DND-41 (cell line): Measurements from ENCODE around the gene SPAG5.
A peak's percentile ranks its signal among the peaks of the same experiment; 100 is the strongest.

Experiments
- ATAC-seq: fragments of 200-7000 bp; cut with Tn5 transposase; 3 replicates; pipeline ENCODE4 v1.9.1; 2021; ENCODE audit warnings: low read depth; ENCODE audit not compliant: insufficient read depth
- DNase-seq: peaks from one replicate; pipeline ENCODE4 v3.0.0-alpha.2; 2020
- H2AFZ ChIP-seq: 2 replicates; pipeline ENCODE4 v1.6.0; 2012; ENCODE audit warnings: low read depth, low read length
- H3K27ac ChIP-seq: 2 replicates; pipeline ENCODE4 v1.5.1; 2012; ENCODE audit warnings: low read length, inconsistent platforms
- H3K27me3 ChIP-seq: fragments of 200-600 bp; sonication (generic); 2 replicates; pipeline ENCODE4 v1.6.0; 2012; ENCODE audit warnings: low read length, mild to moderate bottlenecking, inconsistent platforms; ENCODE audit not compliant: insufficient read depth, poor library complexity
- H3K36me3 ChIP-seq: 2 replicates; pipeline ENCODE4 v1.5.1; 2012; ENCODE audit warnings: low read length, inconsistent platforms; ENCODE audit not compliant: insufficient read depth
- H3K4me1 ChIP-seq: 2 replicates; pipeline ENCODE4 v1.5.1; 2012; ENCODE audit warnings: mild to moderate bottlenecking, low read length; ENCODE audit not compliant: insufficient read depth
- H3K4me2 ChIP-seq: 2 replicates; pipeline ENCODE4 v1.6.0; 2012; ENCODE audit warnings: mild to moderate bottlenecking, moderate library complexity, low read length, inconsistent platforms; ENCODE audit not compliant: insufficient read depth
- H3K4me3 ChIP-seq, 2 experiments: fragments of 200-600 bp in 1 of 2; shearing (Covaris generic) in 1 of 2; 2 replicates each; pipeline ENCODE4 v1.5.1; 2012 to 2016; ENCODE audit warnings: inconsistent platforms in 2 of 2, low read length in 2 of 2, mild to moderate bottlenecking in 2 of 2, low read depth in 1 of 2, moderate library complexity in 1 of 2
- H3K79me2 ChIP-seq: 2 replicates; pipeline ENCODE4 v1.6.0; 2012; ENCODE audit warnings: low read length, inconsistent platforms; ENCODE audit not compliant: insufficient read depth
- H3K9ac ChIP-seq: 2 replicates; pipeline ENCODE4 v1.6.0; 2012; ENCODE audit warnings: low read depth, mild to moderate bottlenecking, inconsistent platforms, low read length, moderate library complexity
- H3K9me3 ChIP-seq: 2 replicates; pipeline ENCODE4 v1.5.1; 2012; ENCODE audit warnings: low read length, moderate library complexity, mild to moderate bottlenecking, inconsistent platforms; ENCODE audit not compliant: insufficient read depth, severe bottlenecking
- H4K20me1 ChIP-seq: 2 replicates; pipeline ENCODE4 v1.6.0; 2012; ENCODE audit warnings: low read length; ENCODE audit not compliant: insufficient read depth
- CTCF ChIP-seq: IDR thresholded peaks from 2 replicates; pipeline ENCODE4 v1.5.1; 2012; ENCODE audit warnings: borderline replicate concordance, low read length, moderate library complexity, mild to moderate bottlenecking; ENCODE audit not compliant: poor library complexity, severe bottlenecking; ENCODE audit errors: extremely low read depth
- EZH2 ChIP-seq: IDR thresholded peaks from 3 replicates; pipeline ENCODE4 v1.6.1; 2012; ENCODE audit warnings: borderline replicate concordance, low read depth, mild to moderate bottlenecking, moderate library complexity, low read length, inconsistent platforms; ENCODE audit not compliant: severe bottlenecking

The SPAG5 gene

GRCh38 chr17:28575126-28575795 lies 23.6 kb downstream of the SPAG5 start:
- no peaks in the 10 kb centered on the region for H3K9me3 ChIP-seq
- no peak for DNase-seq
- peaks cover 16% of the 10 kb centered on the region for H3K79me2 ChIP-seq
- H3K9ac ChIP-seq: no peak overlapping the region
- H3K36me3 ChIP-seq: peaks cover 46% of the 10 kb centered on the region
- ATAC-seq: no peak
- H3K27ac ChIP-seq: no peak overlapping the region
- no peak overlapping the region for H3K4me2 ChIP-seq
- TF ChIP-seq CTCF (peak; percentile 10), EZH2 (no peak)
- H4K20me1 ChIP-seq: no peaks in the 10 kb centered on the region; the same call in 1 of the 2 replicates
- no peaks in the 10 kb centered on the region for H3K27me3 ChIP-seq
- no peak overlapping the region for H2AFZ ChIP-seq
- no peak overlapping the region for H3K4me3 ChIP-seq
- H3K4me1 ChIP-seq: peaks cover 20% of the 10 kb centered on the region

- ATAC-seq (no peak), DNase-seq (no peak)
- H3K9ac ChIP-seq: no peak overlapping the region
- no peaks in the 10 kb centered on the region for H3K9me3 ChIP-seq
- no peak overlapping the region for H3K4me3 ChIP-seq
- peak; percentile 43 for TF ChIP-seq CTCF
- TF ChIP-seq EZH2: no peak
- H2AFZ ChIP-seq: no peak overlapping the region
- H3K36me3 ChIP-seq: peaks cover 38% of the 10 kb centered on the region
- peaks cover 23% of the 10 kb centered on the region for H3K79me2 ChIP-seq
- no peak overlapping the region for H3K4me2 ChIP-seq
- no peaks in the 10 kb centered on the region; the same call in 1 of the 2 replicates for H4K20me1 ChIP-seq
- H3K27ac ChIP-seq: no peak overlapping the region
- no peaks in the 10 kb centered on the region for H3K27me3 ChIP-seq
- peaks cover 28% of the 10 kb centered on the region for H3K4me1 ChIP-seq
Measured at GRCh38 chr17:28574526-28574925, 24.3 kb downstream of the SPAG5 start.

GRCh38 chr17:28573966-28574480 lies 24.8 kb downstream of the SPAG5 start:
- Histone ChIP-seq H3K36me3 (peaks cover 33% of the 10 kb centered on the region), H3K9me3 (no peaks in the 10 kb centered on the region), H3K27me3 (no peaks in the 10 kb centered on the region), H4K20me1 (no peaks in the 10 kb centered on the region; the same call in 1 of the 2 replicates), H3K9ac (no peak overlapping the region), H3K4me1 (peaks cover 33% of the 10 kb centered on the region), H3K79me2 (peaks cover 28% of the 10 kb centered on the region), H3K27ac (no peak overlapping the region), H3K4me3 (no peak overlapping the region), H2AFZ (no peak overlapping the region), H3K4me2 (no peak overlapping the region)
- DNase-seq (no peak), ATAC-seq (no peak)
- TF ChIP-seq EZH2: no peak
- TF ChIP-seq CTCF: no peak
